K562 (cell line): ENCODE measurements around the gene DGAT2. TPM values are rescaled to one million over a fixed set of nuclear protein-coding genes. Genes with fewer than 3 reads are reported as not detected.

Experiments
- ATAC-seq: fragments of 200-7000 bp; cut with Tn5 transposase; 3 replicates; pipeline ENCODE4 v1.9.1; 2020; ENCODE audit warnings: moderate library complexity
- BruUV-seq: library from RNA; stranded (reverse); fragments of 400-500 nt; replicated peaks from 2 replicates; lab custom pipeline; 2021; lab: Mats Ljungman, UMichigan
- CTCF ChIA-PET: fragments of 300-600 bp; formaldehyde crosslinking; extraction: SDS; loops from one replicate; lab custom pipeline; 2021; ENCODE audit warnings: low intra/inter-chr PET ratio; lab: Yijun Ruan, JAX
- POLR2A ChIA-PET: fragments of 300-600, 350-650 bp; sonication (Branson Sonifier 250); formaldehyde crosslinking; extraction: SDS; loops from one replicate; lab custom pipeline; 2021; ENCODE audit warnings: antibody characterized with exemption, inconsistent platforms; lab: Yijun Ruan, JAX
- DNase-seq, 4 experiments: peaks; one replicate each; pipeline versions ENCODE4 v3.0.0 to v3.0.0-alpha.2; 2011 to 2018; ENCODE audit warnings: low spot score in 3 of 4, mixed read lengths in 3 of 4; ENCODE audit errors: extremely low read depth in 1 of 4
- FAIRE-seq: peaks from 2 replicates; lab custom pipeline; 2011; peaks lifted over from hg19 to GRCh38; lab: Jason Lieb, UNC
- H2AFZ ChIP-seq: 2 replicates; pipeline ENCODE4 v1.6.0; 2011; ENCODE audit warnings: low read depth, low read length, control low read depth, inconsistent platforms
- H3K27ac ChIP-seq: fragments of 200-600 bp; 3 replicates; pipeline ENCODE4 v1.8.0; 2011; ENCODE audit warnings: low read depth, mild to moderate bottlenecking, control low read depth, inconsistent platforms, low read length, moderate library complexity, mixed read lengths; ENCODE audit errors: extremely low read depth
- H3K27me3 ChIP-seq, 2 experiments: fragments of 300-600 bp in 1 of 2; 2 replicates in 1 of 2; 3 replicates in 1 of 2; pipeline versions ENCODE4 v1.6.0 to v1.8.0; 2011; ENCODE audit warnings: inconsistent platforms in 2 of 2, low read length in 2 of 2, mild to moderate bottlenecking in 1 of 2, mixed read lengths in 1 of 2, moderate library complexity in 1 of 2; ENCODE audit not compliant: control insufficient read depth in 2 of 2, insufficient read depth in 2 of 2
- H3K36me3 ChIP-seq: fragments of 300-600 bp; 3 replicates; pipeline ENCODE4 v1.8.0; 2011; ENCODE audit warnings: mild to moderate bottlenecking, low read length, inconsistent platforms; ENCODE audit not compliant: control insufficient read depth, insufficient read depth
- H3K4me1 ChIP-seq, 2 experiments: fragments of 200-600 bp in 1 of 2; replicated peaks in 1 of 2; 2 replicates in 1 of 2; 3 replicates in 1 of 2; pipeline versions ENCODE4 v1.5.1 to v1.8.0; 2011; ENCODE audit warnings: inconsistent platforms in 2 of 2, low read length in 2 of 2, mild to moderate bottlenecking in 1 of 2, mixed read lengths in 1 of 2, moderate library complexity in 1 of 2; ENCODE audit not compliant: control insufficient read depth in 2 of 2, insufficient read depth in 2 of 2
- H3K4me2 ChIP-seq: 2 replicates; pipeline ENCODE4 v1.6.1; 2011; ENCODE audit warnings: low read length, control low read depth, inconsistent platforms, mixed read lengths; ENCODE audit not compliant: insufficient read depth
- H3K4me3 ChIP-seq: fragments of 200-600 bp; sonication (generic), shearing (Covaris generic); 2 replicates; pipeline ENCODE4 v1.5.1; 2016; ENCODE audit warnings: control low read depth, inconsistent platforms
- H3K79me2 ChIP-seq: fragments of 200-600 bp; 3 replicates; pipeline ENCODE4 v1.8.0; 2011; ENCODE audit warnings: low read length, inconsistent platforms; ENCODE audit not compliant: control insufficient read depth, insufficient read depth
- H3K9ac ChIP-seq, 2 experiments: 2 replicates each; pipeline versions ENCODE4 v1.6.0 to v1.6.1; 2011; ENCODE audit warnings: low read depth in 2 of 2, low read length in 2 of 2, control low read depth in 1 of 2, inconsistent platforms in 1 of 2, mild to moderate bottlenecking in 1 of 2, mixed read lengths in 1 of 2; ENCODE audit not compliant: insufficient read depth in 1 of 2
- H3K9me1 ChIP-seq: one replicate; pipeline ENCODE4 v1.6.0; 2011; ENCODE audit warnings: inconsistent platforms, mild to moderate bottlenecking, low read length, moderate library complexity; ENCODE audit not compliant: control insufficient read depth, insufficient read depth
- H3K9me3 ChIP-seq: replicated peaks from 2 replicates; pipeline ENCODE4 v1.5.1; 2011; ENCODE audit warnings: low read depth, low read length, inconsistent platforms; ENCODE audit not compliant: control insufficient read depth, insufficient read depth
- H4K20me1 ChIP-seq: replicated peaks from 2 replicates; pipeline ENCODE4 v1.6.1; 2011; ENCODE audit warnings: low read length, inconsistent platforms, mixed read lengths; ENCODE audit not compliant: control insufficient read depth, insufficient read depth
- ESRRA ChIP-seq: fragments of 450-650 bp; IDR thresholded peaks from 2 replicates; pipeline ENCODE4 v1.6.1; 2014; ENCODE audit warnings: low read depth, mild to moderate bottlenecking, moderate library complexity, borderline replicate concordance
- USF2 ChIP-seq: sonication (generic); formaldehyde crosslinking; IDR thresholded peaks from 2 replicates; pipeline ENCODE4 v1.5.0; 2020; ENCODE audit warnings: missing genetic modification reagents
- XRCC5 ChIP-seq: fragments of 200-400 bp; formaldehyde crosslinking; IDR thresholded peaks from 2 replicates; pipeline ENCODE4 v1.6.1; 2017; ENCODE audit warnings: low read depth, mild to moderate bottlenecking, low read length
- ZNF830 ChIP-seq: fragments of 250-450 bp; sonication (Bioruptor Pico); IDR thresholded peaks from 2 replicates; pipeline ENCODE4 v1.5.0; 2021; ENCODE audit warnings: mild to moderate bottlenecking
- WGBS: fragments of 100-300 bp; shearing (Covaris generic); methylation state at CpG from one replicate; pipeline ENCODE4 v1.1.6; 2016; ENCODE audit warnings: low coverage, mixed read lengths; ENCODE audit not compliant: insufficient coverage; ENCODE audit errors: missing lambda C conversion rate; 5-methylcytosine and 5-hydroxymethylcytosine counted together
- in situ Hi-C: fragments of 300-500 bp; cut with MboI; formaldehyde crosslinking; loops from 4 replicates; pipeline ENCODE4 v1.15.0; 2018; ENCODE audit warnings: inconsistent platforms, mixed read lengths
- intact Hi-C: fragments of 100-400 bp; cut with micrococcal nuclease; formaldehyde crosslinking; loops from 2 replicates; pipeline ENCODE4 v1.14.2; 2022
- polyA plus RNA-seq, 8 experiments: library from polyadenylated mRNA; depleted of rRNA in 4 of 8; stranded (reverse) in 5 of 8; unstranded in 3 of 8; fragments of >200 nt; fragmentation: Nextera tagmentation in 2 of 8; fragmentation: Illumina TruSeq in 1 of 8; extraction: Ambion mirVana in 2 of 8; extraction: Trizol in 1 of 8; gene quantifications; 2 replicates each; pipeline versions ENCODE4 v1.2.1 to v1.2.3, GENCODE V29; 2011 to 2014; ENCODE audit warnings: inconsistent platforms in 1 of 8, missing spikeins in 1 of 8
- total RNA-seq, 7 experiments: library from RNA; depleted of rRNA in 6 of 7; stranded (reverse); fragments of >200 nt in 6 of 7; fragmentation: Illumina TruSeq in 2 of 7; extraction: Trizol in 2 of 7; gene quantifications; 2 replicates each; pipeline versions ENCODE4 v1.2.1 to v1.2.3, GENCODE V29; 2011 to 2021; ENCODE audit warnings: low replicate concordance in 1 of 7

DGAT2 gene
- total and polyA plus RNA-seq, 9 of the 15 experiments (the other 6 are each of a cell fraction or from before 2014, with no cell fraction given) = 0.68 to 2.8 (median 1.8) TPM

GRCh38 chr11:75785187-75785586 is 16.6 kb downstream of the DGAT2 start:
- H4K20me1 ChIP-seq = no peaks in the 10 kb centered on the region
- H3K9me1 ChIP-seq = no peaks in the 10 kb centered on the region
- no peak overlapping the region for H3K27ac ChIP-seq
- in situ Hi-C loops = loop anchor here (10.0 kb wide), 1 partner anchor 340 kb away; no protein-coding TSS in a partner anchor
- peaks cover 0 to 6% of the 10 kb centered on the region in 2 experiments; a peak in 1 of 5 replicates for H3K4me1 ChIP-seq
- H3K36me3 ChIP-seq = no peaks in the 10 kb centered on the region
- no peaks in the 10 kb centered on the region for H3K27me3 ChIP-seq
- TF ChIP-seq ESRRA (0 out of 2 replicates have a peak, but pooled peaks have one; percentile 6), ZNF830 (CRISPR knock-in tag) (no peak), XRCC5 (no peak), USF2 (CRISPR knock-in tag) (no peak)
- BruUV-seq = no TSS peak
- POLR2A ChIA-PET = interaction anchor here (1.0 to 1.8 kb wide), 3 partner anchors 8 to 16 kb away, joined by 3 to 9 read pairs (median 4); partner anchors contain the start of gene DGAT2
- 8% methylated on average over 4 of the region's 4 CpGs for WGBS
- FAIRE-seq (no peak), ATAC-seq (no peak), DNase-seq (no peak)
- no peaks in the 10 kb centered on the region for H3K79me2 ChIP-seq
- no peak overlapping the region for H3K4me3 ChIP-seq
- CTCF ChIA-PET = no interaction called here
- H2AFZ ChIP-seq = no peak overlapping the region
- intact Hi-C loops = no loop called here
- H3K9ac ChIP-seq = no peak overlapping the region
- no peak overlapping the region for H3K4me2 ChIP-seq
- H3K9me3 ChIP-seq = no peaks in the 10 kb centered on the region
